SK-N-SH treated with all-trans-retinoic acid at 6 μM for 48 hours (cell line): ENCODE measurements around the gene EBF4.

Experiments used
- ATAC-seq: fragments of 200-7000 bp; cut with Tn5 transposase; 3 replicates; pipeline ENCODE4 v1.9.1; 2020; ENCODE audit warnings: mild to moderate bottlenecking, moderate library complexity
- ARNTL ChIP-seq: fragments of 450-650 bp; formaldehyde crosslinking; IDR thresholded peaks from 2 replicates; pipeline ENCODE4 v1.5.0; 2020; ENCODE audit warnings: low read depth, mild to moderate bottlenecking, moderate library complexity, borderline replicate concordance
- BACH2 ChIP-seq: fragments of 250-450 bp; sonication (Bioruptor Pico); IDR thresholded peaks from 2 replicates; pipeline ENCODE4 v1.9.0; 2021; ENCODE audit warnings: mild to moderate bottlenecking, borderline replicate concordance
- CSDC2 ChIP-seq: fragments of 250-450 bp; sonication (Bioruptor Pico); IDR thresholded peaks from 2 replicates; pipeline ENCODE4 v1.5.0; 2020; ENCODE audit warnings: mild to moderate bottlenecking, moderate library complexity
- ESRRG ChIP-seq: fragments of 250-450 bp; sonication (Bioruptor Pico); IDR thresholded peaks from 2 replicates; pipeline ENCODE4 v1.6.1; 2021; ENCODE audit warnings: mild to moderate bottlenecking
- GLIS3 ChIP-seq: fragments of 250-450 bp; sonication (Bioruptor Pico); IDR thresholded peaks from 2 replicates; pipeline ENCODE4 v1.5.0; 2020; ENCODE audit warnings: mild to moderate bottlenecking, moderate library complexity
- ISL1 ChIP-seq: fragments of 250-450 bp; sonication (Bioruptor Pico); IDR thresholded peaks from 2 replicates; pipeline ENCODE4 v2.1.2; 2022; ENCODE audit warnings: mild to moderate bottlenecking, moderate library complexity
- OSR1 ChIP-seq: fragments of 250-450 bp; sonication (Bioruptor Pico); IDR thresholded peaks from 2 replicates; pipeline ENCODE4 v1.8.0; 2022; ENCODE audit warnings: moderate library complexity, mild to moderate bottlenecking, inconsistent platforms
- PPARA ChIP-seq: fragments of 250-450 bp; sonication (Bioruptor Pico); IDR thresholded peaks from 2 replicates; pipeline ENCODE4 v1.5.0; 2020; ENCODE audit warnings: mild to moderate bottlenecking, borderline replicate concordance
- RARB ChIP-seq: fragments of 250-450 bp; sonication (Bioruptor Pico); IDR thresholded peaks from 2 replicates; pipeline ENCODE4 v1.8.0; 2021; ENCODE audit warnings: mild to moderate bottlenecking, moderate library complexity
- SNAI2 ChIP-seq: fragments of 250-450 bp; sonication (Bioruptor Pico); IDR thresholded peaks from 2 replicates; pipeline ENCODE4 v1.5.0; 2020; ENCODE audit warnings: mild to moderate bottlenecking, moderate library complexity
- TCF4 ChIP-seq: fragments of 250-450 bp; sonication (Bioruptor Pico); IDR thresholded peaks from 2 replicates; pipeline ENCODE4 v1.8.0; 2021; ENCODE audit warnings: mild to moderate bottlenecking, moderate library complexity, borderline replicate concordance
- TOX ChIP-seq: fragments of 250-450 bp; sonication (Bioruptor Pico); IDR thresholded peaks from 2 replicates; pipeline ENCODE4 v1.8.0; 2021; ENCODE audit warnings: mild to moderate bottlenecking, moderate library complexity, borderline replicate concordance
- ZFP3 ChIP-seq: fragments of 250-450 bp; sonication (Bioruptor Pico); IDR thresholded peaks from 2 replicates; pipeline ENCODE4 v1.5.0; 2020; ENCODE audit warnings: mild to moderate bottlenecking, moderate library complexity
- ZNF565 ChIP-seq: fragments of 450-650 bp; formaldehyde crosslinking; conservative IDR thresholded peaks from 2 replicates; pipeline ENCODE4 v1.5.0; 2020; ENCODE audit warnings: low read depth, mild to moderate bottlenecking, moderate library complexity
- ZNF70 ChIP-seq: fragments of 450-650 bp; formaldehyde crosslinking; IDR thresholded peaks from 2 replicates; pipeline ENCODE4 v1.5.0; 2020; ENCODE audit warnings: mild to moderate bottlenecking, moderate library complexity
- ZNF8 ChIP-seq: fragments of 450-650 bp; formaldehyde crosslinking; IDR thresholded peaks from 2 replicates; pipeline ENCODE4 v1.5.0; 2020; ENCODE audit warnings: mild to moderate bottlenecking, moderate library complexity
- TF ChIP-seq, protein P1 (sequence below): fragments of 250-450 bp; sonication (Bioruptor Pico); IDR thresholded peaks from 2 replicates; pipeline ENCODE4 v1.5.1; 2020; ENCODE audit warnings: low read depth, mild to moderate bottlenecking, moderate library complexity
- TF ChIP-seq, protein P2 (sequence below): fragments of 250-450 bp; sonication (Bioruptor Pico); IDR thresholded peaks from 2 replicates; pipeline ENCODE4 v1.5.1; 2021; ENCODE audit warnings: mild to moderate bottlenecking, moderate library complexity
- TF ChIP-seq, protein P3 (sequence below): fragments of 250-450 bp; sonication (Bioruptor Pico); IDR thresholded peaks from 2 replicates; pipeline ENCODE4 v1.5.0; 2020; ENCODE audit warnings: mild to moderate bottlenecking, moderate library complexity
- TF ChIP-seq, protein P4 (sequence below): fragments of 250-450 bp; sonication (Bioruptor Pico); IDR thresholded peaks from 2 replicates; pipeline ENCODE4 v1.8.0; 2021; ENCODE audit warnings: low read depth, mild to moderate bottlenecking, moderate library complexity, borderline replicate concordance

EBF4 gene

DNA sequence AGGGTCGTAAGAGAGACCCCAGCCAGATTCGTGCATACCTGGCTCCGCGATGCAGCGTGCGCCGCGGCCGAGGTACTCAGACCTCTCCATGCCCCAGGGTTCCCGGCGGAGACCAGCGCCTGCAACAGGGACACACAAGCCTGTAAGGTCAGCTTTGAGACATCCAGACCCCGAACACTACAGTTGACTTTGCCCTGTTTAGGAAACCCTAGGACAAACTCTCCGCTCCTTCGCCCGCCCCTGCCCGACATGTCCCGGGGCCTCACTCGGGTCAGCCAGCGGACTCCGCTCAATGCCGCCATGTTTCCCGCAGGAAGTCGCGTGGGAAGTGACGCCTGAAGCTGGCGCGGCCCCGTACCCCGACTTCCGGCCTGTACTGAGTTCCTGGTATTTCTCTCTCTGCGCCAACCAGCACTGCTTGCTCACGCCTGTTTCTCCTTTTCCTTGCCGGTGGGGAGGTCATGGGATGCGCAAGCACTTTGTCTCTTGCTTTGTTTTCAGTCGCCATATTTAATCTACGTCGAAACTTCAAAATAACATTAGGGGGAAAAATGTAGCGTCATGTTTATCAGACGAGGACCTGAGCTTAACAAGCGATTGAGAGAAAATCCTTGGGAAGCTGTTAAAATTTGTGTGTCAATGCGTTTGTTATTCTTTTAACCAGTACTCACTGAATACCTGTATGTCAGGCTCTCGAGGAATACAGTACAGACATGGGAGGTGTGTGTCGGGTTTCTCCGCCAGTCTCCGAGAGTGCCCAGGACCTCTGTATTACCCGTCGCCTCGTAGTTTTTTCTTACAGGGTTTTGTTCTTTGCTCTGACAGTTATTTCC lies 28.5 kb upstream of the EBF4 start, which contains the start of gene IDH3B:
TSS of gene IDH3B (minus strand) at position 330 of the 833 bp plus-strand sequence. CDS start at position 302, 28 bp downstream.
- peak; percentile 95 for ATAC-seq
- TF ChIP-seq, protein P1, sequence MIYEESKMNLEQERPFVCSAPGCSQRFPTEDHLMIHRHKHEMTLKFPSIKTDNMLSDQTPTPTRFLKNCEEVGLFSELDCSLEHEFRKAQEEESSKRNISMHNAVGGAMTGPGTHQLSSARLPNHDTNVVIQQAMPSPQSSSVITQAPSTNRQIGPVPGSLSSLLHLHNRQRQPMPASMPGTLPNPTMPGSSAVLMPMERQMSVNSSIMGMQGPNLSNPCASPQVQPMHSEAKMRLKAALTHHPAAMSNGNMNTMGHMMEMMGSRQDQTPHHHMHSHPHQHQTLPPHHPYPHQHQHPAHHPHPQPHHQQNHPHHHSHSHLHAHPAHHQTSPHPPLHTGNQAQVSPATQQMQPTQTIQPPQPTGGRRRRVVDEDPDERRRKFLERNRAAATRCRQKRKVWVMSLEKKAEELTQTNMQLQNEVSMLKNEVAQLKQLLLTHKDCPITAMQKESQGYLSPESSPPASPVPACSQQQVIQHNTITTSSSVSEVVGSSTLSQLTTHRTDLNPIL (CRISPR knock-in tag) = no peak
- TF ChIP-seq CSDC2 = peak; percentile 36; the same call in 1 of the 2 replicates

DNA sequence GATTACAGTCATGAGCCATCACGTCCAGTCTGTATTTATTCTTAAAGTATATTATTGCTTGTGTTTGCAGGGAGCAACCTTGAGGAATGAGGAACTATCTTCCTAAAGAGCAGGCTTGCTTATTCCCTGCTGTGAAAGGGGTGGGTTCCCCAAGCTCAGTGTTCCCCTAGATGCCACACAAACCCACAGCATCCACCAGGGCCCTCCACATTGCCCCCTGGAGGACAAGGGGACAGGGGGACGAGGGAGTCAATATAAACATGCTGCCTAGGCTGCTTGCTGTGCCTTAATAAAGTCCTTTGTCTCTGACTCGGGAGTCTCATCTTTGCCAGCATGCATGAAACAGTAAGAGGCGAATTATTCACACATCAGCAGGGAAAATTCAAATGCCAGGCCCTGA lies 20.6 kb upstream of the EBF4 start:
- TF ChIP-seq, protein P1 (CRISPR knock-in tag) = no peak
- no peak for ATAC-seq

DNA sequence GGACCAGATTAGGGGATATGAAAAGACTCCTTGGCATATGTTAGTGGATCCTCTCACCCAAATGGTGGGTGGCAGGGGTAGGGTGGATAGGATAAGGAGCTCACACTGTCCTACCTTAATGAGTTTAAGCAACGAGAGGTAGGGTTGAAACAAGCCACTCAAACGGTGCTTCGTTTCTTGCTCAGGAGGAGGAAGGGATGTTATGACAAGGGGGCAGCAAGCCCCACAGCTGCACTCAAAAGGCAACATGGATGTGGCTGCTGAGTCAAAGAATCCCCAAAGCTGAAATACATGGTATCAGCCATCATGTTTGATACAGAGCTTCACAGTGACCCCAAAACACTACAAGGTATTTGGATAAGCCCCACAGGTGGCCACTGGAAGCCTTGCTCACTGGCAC lies 20.1 kb upstream of the EBF4 start:
- TF ChIP-seq, protein P1 (CRISPR knock-in tag) = no peak
- TF ChIP-seq ZNF70 (CRISPR knock-in tag) (no peak), ESRRG (CRISPR knock-in tag) (no peak), ARNTL (CRISPR knock-in tag) (no peak), OSR1 (no peak), TOX (CRISPR knock-in tag) (no peak), ISL1 (CRISPR knock-in tag) (no peak), ZNF8 (CRISPR knock-in tag) (no peak)
- TF ChIP-seq, protein P2, sequence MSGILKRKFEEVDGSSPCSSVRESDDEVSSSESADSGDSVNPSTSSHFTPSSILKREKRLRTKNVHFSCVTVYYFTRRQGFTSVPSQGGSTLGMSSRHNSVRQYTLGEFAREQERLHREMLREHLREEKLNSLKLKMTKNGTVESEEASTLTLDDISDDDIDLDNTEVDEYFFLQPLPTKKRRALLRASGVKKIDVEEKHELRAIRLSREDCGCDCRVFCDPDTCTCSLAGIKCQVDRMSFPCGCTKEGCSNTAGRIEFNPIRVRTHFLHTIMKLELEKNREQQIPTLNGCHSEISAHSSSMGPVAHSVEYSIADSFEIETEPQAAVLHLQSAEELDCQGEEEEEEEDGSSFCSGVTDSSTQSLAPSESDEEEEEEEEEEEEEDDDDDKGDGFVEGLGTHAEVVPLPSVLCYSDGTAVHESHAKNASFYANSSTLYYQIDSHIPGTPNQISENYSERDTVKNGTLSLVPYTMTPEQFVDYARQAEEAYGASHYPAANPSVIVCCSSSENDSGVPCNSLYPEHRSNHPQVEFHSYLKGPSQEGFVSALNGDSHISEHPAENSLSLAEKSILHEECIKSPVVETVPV = no peak
- TF ChIP-seq, protein P3, sequence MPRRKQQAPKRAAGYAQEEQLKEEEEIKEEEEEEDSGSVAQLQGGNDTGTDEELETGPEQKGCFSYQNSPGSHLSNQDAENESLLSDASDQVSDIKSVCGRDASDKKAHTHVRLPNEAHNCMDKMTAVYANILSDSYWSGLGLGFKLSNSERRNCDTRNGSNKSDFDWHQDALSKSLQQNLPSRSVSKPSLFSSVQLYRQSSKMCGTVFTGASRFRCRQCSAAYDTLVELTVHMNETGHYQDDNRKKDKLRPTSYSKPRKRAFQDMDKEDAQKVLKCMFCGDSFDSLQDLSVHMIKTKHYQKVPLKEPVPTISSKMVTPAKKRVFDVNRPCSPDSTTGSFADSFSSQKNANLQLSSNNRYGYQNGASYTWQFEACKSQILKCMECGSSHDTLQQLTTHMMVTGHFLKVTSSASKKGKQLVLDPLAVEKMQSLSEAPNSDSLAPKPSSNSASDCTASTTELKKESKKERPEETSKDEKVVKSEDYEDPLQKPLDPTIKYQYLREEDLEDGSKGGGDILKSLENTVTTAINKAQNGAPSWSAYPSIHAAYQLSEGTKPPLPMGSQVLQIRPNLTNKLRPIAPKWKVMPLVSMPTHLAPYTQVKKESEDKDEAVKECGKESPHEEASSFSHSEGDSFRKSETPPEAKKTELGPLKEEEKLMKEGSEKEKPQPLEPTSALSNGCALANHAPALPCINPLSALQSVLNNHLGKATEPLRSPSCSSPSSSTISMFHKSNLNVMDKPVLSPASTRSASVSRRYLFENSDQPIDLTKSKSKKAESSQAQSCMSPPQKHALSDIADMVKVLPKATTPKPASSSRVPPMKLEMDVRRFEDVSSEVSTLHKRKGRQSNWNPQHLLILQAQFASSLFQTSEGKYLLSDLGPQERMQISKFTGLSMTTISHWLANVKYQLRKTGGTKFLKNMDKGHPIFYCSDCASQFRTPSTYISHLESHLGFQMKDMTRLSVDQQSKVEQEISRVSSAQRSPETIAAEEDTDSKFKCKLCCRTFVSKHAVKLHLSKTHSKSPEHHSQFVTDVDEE (CRISPR knock-in tag) = no peak
- ATAC-seq = no peak

DNA sequence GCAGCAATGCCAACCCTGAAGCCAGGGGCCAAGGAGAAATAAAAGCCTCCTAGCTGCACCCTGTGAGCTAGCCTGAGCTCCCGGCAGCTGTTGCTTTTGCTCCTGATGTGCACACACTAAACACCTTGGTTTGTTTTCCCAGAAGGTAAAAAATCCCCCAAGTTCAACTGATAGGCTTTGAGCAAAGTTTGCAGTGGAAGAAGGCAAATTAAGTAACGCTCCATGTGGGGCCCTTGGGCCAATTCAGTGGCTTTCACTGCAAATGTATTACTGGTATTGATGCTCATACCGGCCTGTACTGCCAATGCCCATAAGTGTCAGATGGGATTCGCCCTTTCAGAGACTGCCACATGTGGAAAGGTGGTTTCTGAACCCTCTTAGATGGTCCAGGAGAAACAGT lies 19.1 kb upstream of the EBF4 start:
- ATAC-seq = no peak
- TF ChIP-seq PPARA (CRISPR knock-in tag) = no peak
- TF ChIP-seq GLIS3 (CRISPR knock-in tag) = no peak
- TF ChIP-seq ZFP3 = no peak
- TF ChIP-seq ISL1 (CRISPR knock-in tag) = no peak
- no peak for TF ChIP-seq ZNF565 (CRISPR knock-in tag)
- TF ChIP-seq, protein P4, sequence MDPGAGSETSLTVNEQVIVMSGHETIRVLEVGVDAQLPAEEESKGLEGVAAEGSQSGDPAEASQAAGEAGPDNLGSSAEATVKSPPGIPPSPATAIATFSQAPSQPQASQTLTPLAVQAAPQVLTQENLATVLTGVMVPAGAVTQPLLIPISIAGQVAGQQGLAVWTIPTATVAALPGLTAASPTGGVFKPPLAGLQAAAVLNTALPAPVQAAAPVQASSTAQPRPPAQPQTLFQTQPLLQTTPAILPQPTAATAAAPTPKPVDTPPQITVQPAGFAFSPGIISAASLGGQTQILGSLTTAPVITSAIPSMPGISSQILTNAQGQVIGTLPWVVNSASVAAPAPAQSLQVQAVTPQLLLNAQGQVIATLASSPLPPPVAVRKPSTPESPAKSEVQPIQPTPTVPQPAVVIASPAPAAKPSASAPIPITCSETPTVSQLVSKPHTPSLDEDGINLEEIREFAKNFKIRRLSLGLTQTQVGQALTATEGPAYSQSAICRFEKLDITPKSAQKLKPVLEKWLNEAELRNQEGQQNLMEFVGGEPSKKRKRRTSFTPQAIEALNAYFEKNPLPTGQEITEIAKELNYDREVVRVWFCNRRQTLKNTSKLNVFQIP (CRISPR knock-in tag) = no peak
- TF ChIP-seq BACH2 (CRISPR knock-in tag) = no peak
- TF ChIP-seq, protein P3 (CRISPR knock-in tag) = no peak
- no peak for TF ChIP-seq RARB (CRISPR knock-in tag)
- no peak for TF ChIP-seq TCF4 (CRISPR knock-in tag)
- no peak for TF ChIP-seq SNAI2 (CRISPR knock-in tag)
- TF ChIP-seq, protein P1 (CRISPR knock-in tag) = no peak
- no peak for TF ChIP-seq OSR1
- no peak for TF ChIP-seq CSDC2
